Right lobe of liver (tissue), 4 donors: Measurements from ENCODE around the gene LTO1.

Experiments used
- POLR2A ChIP-seq: fragments of 450-650 bp; IDR thresholded peaks from one replicate; pipeline ENCODE4 v1.6.1; 2017; ENCODE audit warnings: antibody characterized with exemption, mild to moderate bottlenecking
- TF ChIP-seq, protein P1 (sequence below), 4 donors: fragments of 200-600 bp in 3 of 4; fragments of 450-650 bp in 1 of 4; IDR thresholded peaks; one replicate each; pipeline versions ENCODE4 v1.5.1 to v1.8.0; 2016 to 2022; ENCODE audit warnings: antibody characterized with exemption in 4 of 4, mild to moderate bottlenecking in 2 of 4
- donor health status: DM: no; HTN: no; CAD: no.
- donor health status: DM: no; HTN: no; CAD: no.
- donor health status: DM: no; HTN: yes; CAD: no.

GRCh38 chr11:69670158-69670845 is 4.9 kb downstream of the LTO1 start:
- TF ChIP-seq, protein P1, sequence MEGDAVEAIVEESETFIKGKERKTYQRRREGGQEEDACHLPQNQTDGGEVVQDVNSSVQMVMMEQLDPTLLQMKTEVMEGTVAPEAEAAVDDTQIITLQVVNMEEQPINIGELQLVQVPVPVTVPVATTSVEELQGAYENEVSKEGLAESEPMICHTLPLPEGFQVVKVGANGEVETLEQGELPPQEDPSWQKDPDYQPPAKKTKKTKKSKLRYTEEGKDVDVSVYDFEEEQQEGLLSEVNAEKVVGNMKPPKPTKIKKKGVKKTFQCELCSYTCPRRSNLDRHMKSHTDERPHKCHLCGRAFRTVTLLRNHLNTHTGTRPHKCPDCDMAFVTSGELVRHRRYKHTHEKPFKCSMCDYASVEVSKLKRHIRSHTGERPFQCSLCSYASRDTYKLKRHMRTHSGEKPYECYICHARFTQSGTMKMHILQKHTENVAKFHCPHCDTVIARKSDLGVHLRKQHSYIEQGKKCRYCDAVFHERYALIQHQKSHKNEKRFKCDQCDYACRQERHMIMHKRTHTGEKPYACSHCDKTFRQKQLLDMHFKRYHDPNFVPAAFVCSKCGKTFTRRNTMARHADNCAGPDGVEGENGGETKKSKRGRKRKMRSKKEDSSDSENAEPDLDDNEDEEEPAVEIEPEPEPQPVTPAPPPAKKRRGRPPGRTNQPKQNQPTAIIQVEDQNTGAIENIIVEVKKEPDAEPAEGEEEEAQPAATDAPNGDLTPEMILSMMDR (IDR thresholded peaks at IDR 0.05), result peak; percentile 88 to 98 (median 98)
- no peak for TF ChIP-seq POLR2A
